ENCODE data around the gene IQSEC1.

GRCh38 chr3:12979151-12979946 is 93.9 kb downstream of the IQSEC1 start:
- TF ChIP-seq, protein P1, sequence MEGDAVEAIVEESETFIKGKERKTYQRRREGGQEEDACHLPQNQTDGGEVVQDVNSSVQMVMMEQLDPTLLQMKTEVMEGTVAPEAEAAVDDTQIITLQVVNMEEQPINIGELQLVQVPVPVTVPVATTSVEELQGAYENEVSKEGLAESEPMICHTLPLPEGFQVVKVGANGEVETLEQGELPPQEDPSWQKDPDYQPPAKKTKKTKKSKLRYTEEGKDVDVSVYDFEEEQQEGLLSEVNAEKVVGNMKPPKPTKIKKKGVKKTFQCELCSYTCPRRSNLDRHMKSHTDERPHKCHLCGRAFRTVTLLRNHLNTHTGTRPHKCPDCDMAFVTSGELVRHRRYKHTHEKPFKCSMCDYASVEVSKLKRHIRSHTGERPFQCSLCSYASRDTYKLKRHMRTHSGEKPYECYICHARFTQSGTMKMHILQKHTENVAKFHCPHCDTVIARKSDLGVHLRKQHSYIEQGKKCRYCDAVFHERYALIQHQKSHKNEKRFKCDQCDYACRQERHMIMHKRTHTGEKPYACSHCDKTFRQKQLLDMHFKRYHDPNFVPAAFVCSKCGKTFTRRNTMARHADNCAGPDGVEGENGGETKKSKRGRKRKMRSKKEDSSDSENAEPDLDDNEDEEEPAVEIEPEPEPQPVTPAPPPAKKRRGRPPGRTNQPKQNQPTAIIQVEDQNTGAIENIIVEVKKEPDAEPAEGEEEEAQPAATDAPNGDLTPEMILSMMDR (IDR thresholded peaks at IDR 0.05; ENCODE audit: insufficient read depth, low read depth, low read length): no peak
- TF ChIP-seq EZH2 (IDR thresholded peaks at IDR 0.05; ENCODE audit: insufficient read depth, low read length): no peak
